Measurements from ENCODE around the gene HYCC1.

GRCh38 chr7:23062452-23062851 is 48.5 kb upstream of the HYCC1 start:
- TF ChIP-seq CTCF (IDR thresholded peaks at IDR 0.05), result no peak
- no peak for TF ChIP-seq POLR2A (IDR thresholded peaks at IDR 0.05)

Measured in suprapubic skin (tissue), 3 donors.